Gastrocnemius medialis (tissue), 4 donors: ENCODE results near the gene POLN. TPM values are rescaled to one million over a fixed set of nuclear protein-coding genes. Genes with fewer than 3 reads are reported as not detected.

Experiments used
- ATAC-seq, 2 donors: fragments of 150-250 bp; one replicate each; pipeline ENCODE4 v1.9.1; 2016
- DNase-seq, 2 donors: peaks; one replicate each; pipeline ENCODE4 v3.0.0-alpha.2; 2019
- H3K27ac ChIP-seq, 4 donors: fragments of 200-600 bp; sonication (generic); 1 replicate in 1 of 4; 2 replicates in 3 of 4; pipeline ENCODE4 v1.5.1; 2016 to 2018; ENCODE audit warnings: mild to moderate bottlenecking in 2 of 4, moderate library complexity in 1 of 4
- H3K27me3 ChIP-seq, 3 donors: fragments of 200-600 bp; sonication (generic) in 2 of 3; 1 replicate in 1 of 3; 2 replicates in 2 of 3; pipeline versions ENCODE4 v1.5.1 to v1.6.0; 2016 to 2019; ENCODE audit warnings: mild to moderate bottlenecking in 1 of 3, moderate library complexity in 1 of 3
- H3K36me3 ChIP-seq, 2 donors: fragments of 200-600 bp; sonication (generic) in 1 of 2; one replicate each; pipeline ENCODE4 v1.5.1; 2017 to 2018
- H3K4me1 ChIP-seq, 2 donors: fragments of 200-600 bp; sonication (generic) in 1 of 2; one replicate each; pipeline ENCODE4 v1.5.1; 2016 to 2017; ENCODE audit warnings: mild to moderate bottlenecking in 2 of 2
- H3K4me3 ChIP-seq, 4 donors: fragments of 200-600 bp; sonication (generic) in 3 of 4; 1 replicate in 1 of 4; 2 replicates in 3 of 4; pipeline ENCODE4 v1.5.1; 2016 to 2019; ENCODE audit warnings: mild to moderate bottlenecking in 2 of 4
- H3K9me3 ChIP-seq, 3 donors: fragments of 200-600 bp; sonication (generic) in 2 of 3; 1 replicate in 1 of 3; 2 replicates in 2 of 3; pipeline ENCODE4 v1.5.1; 2016 to 2019
- POLR2A ChIP-seq, 2 donors: fragments of 450-650 bp; IDR thresholded peaks; one replicate each; pipeline ENCODE4 v1.6.1; 2017; ENCODE audit warnings: antibody characterized with exemption in 2 of 2, mild to moderate bottlenecking in 2 of 2, moderate library complexity in 2 of 2
- in situ Hi-C, 4 donors: fragments of 200-750 bp; cut with MboI; loops; one replicate each; pipeline versions ENCODE4 v1.15.0 to v1.8.0; 2017; ENCODE audit warnings: low sequenced_read_pairs in 4 of 4
- intact Hi-C: fragments of 100-400 bp; cut with DNase I; formaldehyde crosslinking; loops from one replicate; pipeline ENCODE4 v1.15.1; 2023; ENCODE audit warnings: low total_unique reads
- total RNA-seq, 4 donors: library from RNA; depleted of rRNA; stranded (reverse); fragments of >200 nt; gene quantifications; one replicate each; pipeline versions ENCODE4 v1.1.0 to v1.2.3, GENCODE V29; 2016
- TF ChIP-seq, protein P1 (sequence below), 5 experiments: fragments of 450-650 bp in 3 of 5; fragments of 200-600 bp in 2 of 5; sonication (generic) in 2 of 5; IDR thresholded peaks in 4 of 5; conservative IDR thresholded peaks in 1 of 5; 1 replicate in 4 of 5; 2 replicates in 1 of 5; pipeline ENCODE4 v1.5.1; 2016 to 2019; ENCODE audit warnings: antibody characterized with exemption in 5 of 5, mild to moderate bottlenecking in 3 of 5, moderate library complexity in 3 of 5

The POLN gene
- total RNA-seq, 4 donors from 2014 or later, result 0.71 to 2.0 (median 0.86) TPM; not detected in 1

DNA sequence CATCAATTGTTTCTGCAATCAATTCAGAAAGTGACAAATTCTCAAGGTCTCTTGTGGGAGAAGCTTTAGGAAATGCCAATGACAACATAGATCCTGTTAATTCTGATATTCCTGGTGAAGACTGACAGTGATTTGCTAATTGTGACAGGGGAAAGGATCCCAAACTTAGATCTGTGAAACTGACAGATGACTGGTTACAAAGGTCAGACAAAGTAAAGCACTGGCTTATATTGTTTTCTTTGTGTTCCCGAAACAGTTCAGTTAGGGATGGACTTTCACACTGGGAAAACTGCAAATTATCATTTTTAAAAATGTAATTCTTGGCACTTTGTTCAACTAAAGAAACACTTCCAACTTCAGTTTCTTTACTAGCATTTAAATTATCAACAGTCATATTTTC lies 152.7 kb downstream of the POLN start:
- TF ChIP-seq, protein P1, sequence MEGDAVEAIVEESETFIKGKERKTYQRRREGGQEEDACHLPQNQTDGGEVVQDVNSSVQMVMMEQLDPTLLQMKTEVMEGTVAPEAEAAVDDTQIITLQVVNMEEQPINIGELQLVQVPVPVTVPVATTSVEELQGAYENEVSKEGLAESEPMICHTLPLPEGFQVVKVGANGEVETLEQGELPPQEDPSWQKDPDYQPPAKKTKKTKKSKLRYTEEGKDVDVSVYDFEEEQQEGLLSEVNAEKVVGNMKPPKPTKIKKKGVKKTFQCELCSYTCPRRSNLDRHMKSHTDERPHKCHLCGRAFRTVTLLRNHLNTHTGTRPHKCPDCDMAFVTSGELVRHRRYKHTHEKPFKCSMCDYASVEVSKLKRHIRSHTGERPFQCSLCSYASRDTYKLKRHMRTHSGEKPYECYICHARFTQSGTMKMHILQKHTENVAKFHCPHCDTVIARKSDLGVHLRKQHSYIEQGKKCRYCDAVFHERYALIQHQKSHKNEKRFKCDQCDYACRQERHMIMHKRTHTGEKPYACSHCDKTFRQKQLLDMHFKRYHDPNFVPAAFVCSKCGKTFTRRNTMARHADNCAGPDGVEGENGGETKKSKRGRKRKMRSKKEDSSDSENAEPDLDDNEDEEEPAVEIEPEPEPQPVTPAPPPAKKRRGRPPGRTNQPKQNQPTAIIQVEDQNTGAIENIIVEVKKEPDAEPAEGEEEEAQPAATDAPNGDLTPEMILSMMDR (IDR thresholded peaks at IDR 0.05 in 4 of 5, conservative IDR thresholded peaks at IDR 0.05 in 1 of 5), result no peak
- no peak for TF ChIP-seq POLR2A (IDR thresholded peaks at IDR 0.05)
- no peaks in the 10 kb centered on the region for H3K27me3 ChIP-seq
- H3K36me3 ChIP-seq, result no peaks in the 10 kb centered on the region
- H3K27ac ChIP-seq, result no peak overlapping the region
- DNase-seq, result no peak
- no peak overlapping the region for H3K4me3 ChIP-seq
- in situ Hi-C loops (no loop called here), intact Hi-C loops (no loop called here)
- no peaks in the 10 kb centered on the region for H3K4me1 ChIP-seq
- no peak for ATAC-seq
- H3K9me3 ChIP-seq, result no peaks in the 10 kb centered on the region

DNA sequence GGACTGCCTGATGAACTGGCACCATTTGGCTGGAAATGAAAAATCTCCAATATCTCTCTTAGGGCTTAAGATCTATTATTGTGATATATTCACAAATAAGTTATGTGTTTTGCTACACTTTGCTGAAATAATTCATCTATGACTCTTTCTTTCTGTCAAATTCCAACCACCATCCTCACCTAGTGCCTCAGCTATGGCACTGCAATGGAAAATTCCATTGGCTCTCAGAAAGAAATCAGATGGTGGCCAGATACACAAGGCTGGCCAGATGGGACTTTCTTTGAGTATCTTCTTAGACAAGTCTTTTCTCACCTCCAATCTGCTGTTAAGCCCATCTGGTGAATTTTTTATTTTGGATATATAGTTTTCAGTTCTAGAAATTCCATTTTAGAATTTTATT lies 154.8 kb downstream of the POLN start:
- Histone ChIP-seq H3K4me1 (no peaks in the 10 kb centered on the region), H3K27me3 (no peaks in the 10 kb centered on the region), H3K36me3 (no peaks in the 10 kb centered on the region), H3K27ac (no peak overlapping the region), H3K9me3 (no peaks in the 10 kb centered on the region), H3K4me3 (no peak overlapping the region)
- no peak for ATAC-seq
- in situ Hi-C loops, result no loop called here
- TF ChIP-seq, protein P1 (IDR thresholded peaks at IDR 0.05 in 4 of 5, conservative IDR thresholded peaks at IDR 0.05 in 1 of 5), result no peak
- no peak for TF ChIP-seq POLR2A (IDR thresholded peaks at IDR 0.05)
- no peak for DNase-seq
- intact Hi-C loops, result no loop called here

DNA sequence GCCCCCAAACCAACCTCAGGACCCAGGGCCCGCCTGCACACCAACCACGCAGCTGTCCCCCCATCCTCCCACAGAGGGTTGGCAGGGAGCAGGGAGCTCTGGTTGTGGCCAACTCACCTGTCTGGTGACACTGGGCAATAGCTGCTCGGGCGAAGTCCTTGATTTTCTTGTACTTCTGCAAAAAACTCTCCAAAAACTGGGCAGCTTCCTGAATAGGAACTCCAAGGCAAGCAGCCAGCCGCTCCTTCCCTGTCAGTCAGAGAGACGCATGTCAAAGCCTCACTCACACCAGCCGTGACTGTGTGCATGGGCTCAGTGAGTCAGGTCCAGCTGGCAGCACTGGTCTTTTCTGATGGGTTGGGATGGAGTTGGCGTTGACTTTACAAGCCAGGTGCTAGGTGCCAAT lies 156.4 kb downstream of the POLN start:
- intact Hi-C loops, result no loop called here
- H3K9me3 ChIP-seq, result no peaks in the 10 kb centered on the region
- no peaks in the 10 kb centered on the region for H3K36me3 ChIP-seq
- DNase-seq (peak in 1 of 2 donors; percentile 14), ATAC-seq (no peak)
- in situ Hi-C loops, result no loop called here
- no peaks in the 10 kb centered on the region for H3K27me3 ChIP-seq
- no peak overlapping the region for H3K27ac ChIP-seq
- no peak overlapping the region for H3K4me3 ChIP-seq
- TF ChIP-seq, protein P1 (IDR thresholded peaks at IDR 0.05 in 4 of 5, conservative IDR thresholded peaks at IDR 0.05 in 1 of 5), result no peak
- no peak for TF ChIP-seq POLR2A (IDR thresholded peaks at IDR 0.05)
- no peaks in the 10 kb centered on the region for H3K4me1 ChIP-seq

DNA sequence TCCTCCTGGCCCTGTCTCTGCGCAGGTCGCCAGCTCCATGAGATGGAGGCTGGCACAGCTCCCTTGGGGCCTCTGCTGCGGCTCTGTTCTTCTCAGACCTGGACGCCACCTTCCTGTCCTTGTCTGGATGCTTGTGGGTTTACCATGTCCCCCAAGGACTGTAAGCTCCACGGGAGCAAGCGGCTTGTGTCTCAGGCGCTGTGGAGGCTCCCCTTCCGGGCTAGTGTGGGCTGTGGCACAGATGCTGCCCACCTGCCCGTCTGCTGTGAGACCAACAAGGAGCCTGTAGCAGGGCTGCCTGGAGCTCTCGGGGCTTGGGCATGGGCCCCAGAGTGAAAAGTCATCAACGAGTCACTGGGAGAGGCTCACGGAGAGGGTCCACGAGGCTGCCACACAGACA lies 157.6 kb downstream of the POLN start:
- Histone ChIP-seq H3K27me3 (no peaks in the 10 kb centered on the region), H3K4me3 (no peak overlapping the region), H3K27ac (no peak overlapping the region), H3K9me3 (no peaks in the 10 kb centered on the region), H3K36me3 (no peaks in the 10 kb centered on the region), H3K4me1 (no peaks in the 10 kb centered on the region)
- TF ChIP-seq, protein P1 (IDR thresholded peaks at IDR 0.05 in 4 of 5, conservative IDR thresholded peaks at IDR 0.05 in 1 of 5), result no peak
- TF ChIP-seq POLR2A (IDR thresholded peaks at IDR 0.05), result no peak
- intact Hi-C loops (no loop called here), in situ Hi-C loops (no loop called here)
- peak in 1 of 2 donors; percentile 5 for DNase-seq
- no peak for ATAC-seq

DNA sequence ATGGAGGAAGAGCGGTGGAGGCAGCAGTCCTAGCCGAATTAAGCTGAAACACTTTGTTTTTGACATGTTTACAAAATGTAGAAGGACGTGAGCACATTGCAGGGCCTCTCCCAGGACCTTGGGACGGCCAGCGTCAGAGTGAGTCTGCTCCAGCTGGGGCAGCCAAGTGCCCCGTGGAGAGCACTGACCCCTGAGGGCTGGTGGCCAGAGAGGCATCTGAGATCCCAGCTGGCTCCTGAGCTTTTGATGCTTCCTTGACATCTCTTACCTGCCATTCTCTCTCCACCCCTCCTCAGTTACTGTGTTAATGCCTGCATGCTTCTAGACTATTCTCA lies 158.1 kb downstream of the POLN start:
- H3K27me3 ChIP-seq, result no peaks in the 10 kb centered on the region
- no peak overlapping the region for H3K4me3 ChIP-seq
- intact Hi-C loops (no loop called here), in situ Hi-C loops (no loop called here)
- no peaks in the 10 kb centered on the region for H3K9me3 ChIP-seq
- peak; percentile 0 to 8 for DNase-seq
- TF ChIP-seq, protein P1 (IDR thresholded peaks at IDR 0.05 in 4 of 5, conservative IDR thresholded peaks at IDR 0.05 in 1 of 5), result no peak
- no peak for TF ChIP-seq POLR2A (IDR thresholded peaks at IDR 0.05)
- H3K36me3 ChIP-seq, result no peaks in the 10 kb centered on the region
- no peaks in the 10 kb centered on the region for H3K4me1 ChIP-seq
- ATAC-seq, result no peak
- no peak overlapping the region for H3K27ac ChIP-seq
